ENCODE results near the gene BAHCC1. TPM values are rescaled to one million over a fixed set of nuclear protein-coding genes. Genes with fewer than 3 reads are reported as not detected.

The BAHCC1 gene
- total and polyA plus RNA-seq, 9 of the 15 experiments (the other 6 are each of a cell fraction or from before 2014, with no cell fraction given), result 0.14 to 26.9 (median 5.0) TPM

DNA sequence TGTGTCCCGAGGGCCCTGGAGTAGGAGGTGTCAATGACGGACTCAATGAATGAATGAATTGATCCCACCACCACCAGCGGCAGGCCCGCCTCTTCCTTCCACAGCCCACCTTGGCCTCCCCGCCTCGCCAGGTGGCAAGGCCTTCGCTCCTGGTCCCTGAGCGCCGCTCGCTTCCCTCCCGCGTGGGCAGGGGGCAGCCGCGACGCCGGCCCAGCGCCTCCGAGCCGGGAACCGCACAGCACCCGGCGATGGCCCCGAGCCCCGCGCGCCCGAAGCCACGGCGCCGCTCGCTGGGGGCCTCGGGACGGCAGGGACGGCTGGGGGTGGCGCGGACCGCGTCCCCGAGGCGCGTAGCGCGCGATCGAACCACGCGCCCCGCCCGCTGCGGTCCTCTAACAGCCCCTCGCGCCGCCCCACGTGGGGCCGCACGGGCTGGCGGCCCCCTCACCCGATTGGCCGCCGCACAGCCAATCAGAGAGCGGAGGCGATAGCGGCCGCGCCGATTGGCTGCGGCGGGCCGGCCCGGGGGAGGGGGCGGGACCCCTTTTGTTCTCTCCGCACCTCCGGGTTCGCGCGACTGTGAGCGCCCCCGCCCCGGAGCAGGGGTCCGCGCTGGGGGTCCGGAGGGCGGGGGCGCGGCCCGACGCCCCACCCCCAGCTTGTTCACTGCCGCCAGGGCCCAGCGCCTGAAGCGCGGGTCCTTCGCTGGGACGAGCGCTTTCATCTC lies 86.0 kb downstream of the BAHCC1 start (continued):
- no peak for TF ChIP-seq KDM4B (IDR thresholded peaks at IDR 0.05; ENCODE audit: borderline replicate concordance in 2 of 2, low read depth in 1 of 2)
- 0 out of 2 replicates have a peak, but pooled peaks have one; percentile 64 for TF ChIP-seq ZNF766 (CRISPR knock-in tag; conservative IDR thresholded peaks at IDR 0.05)
- TF ChIP-seq, protein P1, sequence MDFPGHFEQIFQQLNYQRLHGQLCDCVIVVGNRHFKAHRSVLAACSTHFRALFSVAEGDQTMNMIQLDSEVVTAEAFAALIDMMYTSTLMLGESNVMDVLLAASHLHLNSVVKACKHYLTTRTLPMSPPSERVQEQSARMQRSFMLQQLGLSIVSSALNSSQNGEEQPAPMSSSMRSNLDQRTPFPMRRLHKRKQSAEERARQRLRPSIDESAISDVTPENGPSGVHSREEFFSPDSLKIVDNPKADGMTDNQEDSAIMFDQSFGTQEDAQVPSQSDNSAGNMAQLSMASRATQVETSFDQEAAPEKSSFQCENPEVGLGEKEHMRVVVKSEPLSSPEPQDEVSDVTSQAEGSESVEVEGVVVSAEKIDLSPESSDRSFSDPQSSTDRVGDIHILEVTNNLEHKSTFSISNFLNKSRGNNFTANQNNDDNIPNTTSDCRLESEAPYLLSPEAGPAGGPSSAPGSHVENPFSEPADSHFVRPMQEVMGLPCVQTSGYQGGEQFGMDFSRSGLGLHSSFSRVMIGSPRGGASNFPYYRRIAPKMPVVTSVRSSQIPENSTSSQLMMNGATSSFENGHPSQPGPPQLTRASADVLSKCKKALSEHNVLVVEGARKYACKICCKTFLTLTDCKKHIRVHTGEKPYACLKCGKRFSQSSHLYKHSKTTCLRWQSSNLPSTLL (IDR thresholded peaks at IDR 0.05), result no peak
- TF ChIP-seq, protein P2, sequence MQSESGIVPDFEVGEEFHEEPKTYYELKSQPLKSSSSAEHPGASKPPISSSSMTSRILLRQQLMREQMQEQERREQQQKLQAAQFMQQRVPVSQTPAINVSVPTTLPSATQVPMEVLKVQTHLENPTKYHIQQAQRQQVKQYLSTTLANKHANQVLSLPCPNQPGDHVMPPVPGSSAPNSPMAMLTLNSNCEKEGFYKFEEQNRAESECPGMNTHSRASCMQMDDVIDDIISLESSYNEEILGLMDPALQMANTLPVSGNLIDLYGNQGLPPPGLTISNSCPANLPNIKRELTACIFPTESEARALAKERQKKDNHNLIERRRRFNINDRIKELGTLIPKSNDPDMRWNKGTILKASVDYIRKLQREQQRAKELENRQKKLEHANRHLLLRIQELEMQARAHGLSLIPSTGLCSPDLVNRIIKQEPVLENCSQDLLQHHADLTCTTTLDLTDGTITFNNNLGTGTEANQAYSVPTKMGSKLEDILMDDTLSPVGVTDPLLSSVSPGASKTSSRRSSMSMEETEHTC (IDR thresholded peaks at IDR 0.05), result no peak
- 0 out of 2 replicates have a peak, but pooled peaks have one; percentile 41 for TF ChIP-seq TGIF2 (CRISPR knock-in tag; IDR thresholded peaks at IDR 0.05)
- TF ChIP-seq, protein P3, sequence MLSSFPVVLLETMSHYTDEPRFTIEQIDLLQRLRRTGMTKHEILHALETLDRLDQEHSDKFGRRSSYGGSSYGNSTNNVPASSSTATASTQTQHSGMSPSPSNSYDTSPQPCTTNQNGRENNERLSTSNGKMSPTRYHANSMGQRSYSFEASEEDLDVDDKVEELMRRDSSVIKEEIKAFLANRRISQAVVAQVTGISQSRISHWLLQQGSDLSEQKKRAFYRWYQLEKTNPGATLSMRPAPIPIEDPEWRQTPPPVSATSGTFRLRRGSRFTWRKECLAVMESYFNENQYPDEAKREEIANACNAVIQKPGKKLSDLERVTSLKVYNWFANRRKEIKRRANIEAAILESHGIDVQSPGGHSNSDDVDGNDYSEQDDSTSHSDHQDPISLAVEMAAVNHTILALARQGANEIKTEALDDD (IDR thresholded peaks at IDR 0.05), result no peak
- no peak for TF ChIP-seq EWSR1 (IDR thresholded peaks at IDR 0.05; ENCODE audit: borderline replicate concordance, low read depth, partially characterized antibody)
- no peak for TF ChIP-seq EP400 (IDR thresholded peaks at IDR 0.05)
- TF ChIP-seq EP300 (IDR thresholded peaks at IDR 0.05; ENCODE audit: low read length), result no peak
- no peak for TF ChIP-seq ZNF12 (CRISPR knock-in tag; IDR thresholded peaks at IDR 0.05)
- no peak for TF ChIP-seq ZFPM2 (CRISPR knock-in tag; IDR thresholded peaks at IDR 0.05)
- no peak for TF ChIP-seq HIVEP1 (CRISPR knock-in tag; IDR thresholded peaks at IDR 0.05)
- TF ChIP-seq MAFF (IDR thresholded peaks at IDR 0.05; ENCODE audit: low read length), result no peak
- TF ChIP-seq NR4A1 (CRISPR knock-in tag; IDR thresholded peaks at IDR 0.05), result no peak
- TF ChIP-seq NR4A1 (tag; IDR thresholded peaks at IDR 0.05), result peak; percentile 78
- TF ChIP-seq, protein P4, sequence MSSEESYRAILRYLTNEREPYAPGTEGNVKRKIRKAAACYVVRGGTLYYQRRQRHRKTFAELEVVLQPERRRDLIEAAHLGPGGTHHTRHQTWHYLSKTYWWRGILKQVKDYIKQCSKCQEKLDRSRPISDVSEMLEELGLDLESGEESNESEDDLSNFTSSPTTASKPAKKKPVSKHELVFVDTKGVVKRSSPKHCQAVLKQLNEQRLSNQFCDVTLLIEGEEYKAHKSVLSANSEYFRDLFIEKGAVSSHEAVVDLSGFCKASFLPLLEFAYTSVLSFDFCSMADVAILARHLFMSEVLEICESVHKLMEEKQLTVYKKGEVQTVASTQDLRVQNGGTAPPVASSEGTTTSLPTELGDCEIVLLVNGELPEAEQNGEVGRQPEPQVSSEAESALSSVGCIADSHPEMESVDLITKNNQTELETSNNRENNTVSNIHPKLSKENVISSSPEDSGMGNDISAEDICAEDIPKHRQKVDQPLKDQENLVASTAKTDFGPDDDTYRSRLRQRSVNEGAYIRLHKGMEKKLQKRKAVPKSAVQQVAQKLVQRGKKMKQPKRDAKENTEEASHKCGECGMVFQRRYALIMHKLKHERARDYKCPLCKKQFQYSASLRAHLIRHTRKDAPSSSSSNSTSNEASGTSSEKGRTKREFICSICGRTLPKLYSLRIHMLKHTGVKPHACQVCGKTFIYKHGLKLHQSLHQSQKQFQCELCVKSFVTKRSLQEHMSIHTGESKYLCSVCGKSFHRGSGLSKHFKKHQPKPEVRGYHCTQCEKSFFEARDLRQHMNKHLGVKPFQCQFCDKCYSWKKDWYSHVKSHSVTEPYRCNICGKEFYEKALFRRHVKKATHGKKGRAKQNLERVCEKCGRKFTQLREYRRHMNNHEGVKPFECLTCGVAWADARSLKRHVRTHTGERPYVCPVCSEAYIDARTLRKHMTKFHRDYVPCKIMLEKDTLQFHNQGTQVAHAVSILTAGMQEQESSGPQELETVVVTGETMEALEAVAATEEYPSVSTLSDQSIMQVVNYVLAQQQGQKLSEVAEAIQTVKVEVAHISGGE (CRISPR knock-in tag; IDR thresholded peaks at IDR 0.05), result 0 out of 6 replicates have a peak, but pooled peaks of 1 of the 3 experiments have one; percentile 37
- no peak for TF ChIP-seq SRSF1 (IDR thresholded peaks at IDR 0.05; ENCODE audit: low read depth, low read length)
- TF ChIP-seq FIP1L1 (IDR thresholded peaks at IDR 0.05; ENCODE audit: low read depth, low read length, poor library complexity, severe bottlenecking), result peak; percentile 69
- no peak for TF ChIP-seq ZNF444 (CRISPR knock-in tag; IDR thresholded peaks at IDR 0.05)
- no peak for TF ChIP-seq PML (IDR thresholded peaks at IDR 0.05; ENCODE audit: low read length)
- TF ChIP-seq ZNF830 (CRISPR knock-in tag; IDR thresholded peaks at IDR 0.05), result no peak
